ENCODE measurements around the gene LRP4.

The LRP4 gene

DNA sequence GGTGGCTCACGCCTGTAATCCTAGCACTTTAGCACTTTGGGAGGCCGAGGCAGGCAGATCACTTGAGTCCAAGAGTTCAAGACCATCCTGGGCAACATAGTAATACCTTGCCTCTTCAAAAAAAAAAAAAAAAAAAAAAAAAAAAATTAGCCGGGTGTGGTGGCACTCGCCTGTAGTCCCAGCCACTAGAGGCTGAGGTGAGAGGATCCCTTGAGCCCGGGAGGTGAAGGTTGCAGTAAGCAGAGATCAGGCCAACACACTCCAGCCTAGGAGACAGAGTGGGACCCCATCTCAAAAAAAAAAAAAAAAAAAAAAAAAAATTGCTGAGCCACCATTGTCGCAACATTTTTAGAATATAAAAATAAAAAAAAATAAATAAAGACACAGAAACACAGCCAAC, 79.8 kb downstream of the LRP4 start:
- no peak for DNase-seq

DNA sequence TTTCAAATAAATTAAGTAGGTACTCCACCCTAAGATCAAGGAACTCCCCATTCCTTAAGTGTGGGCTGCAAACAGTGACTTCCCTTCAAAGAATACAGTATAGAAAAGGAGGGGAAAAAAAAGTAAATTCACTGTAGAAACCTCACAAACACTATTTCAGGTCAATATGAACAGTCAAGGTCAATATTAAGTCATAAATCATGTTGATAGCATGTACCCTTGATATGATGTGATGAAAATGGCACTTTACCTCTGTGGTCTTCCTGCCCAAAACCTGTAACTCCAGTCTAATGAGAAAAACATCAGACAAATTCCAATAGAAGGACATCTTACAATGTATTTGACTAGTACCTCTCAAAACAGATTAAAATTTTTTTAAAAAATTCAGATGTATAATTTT, 80.5 kb downstream of the LRP4 start:
- DNase-seq: no peak

DNA sequence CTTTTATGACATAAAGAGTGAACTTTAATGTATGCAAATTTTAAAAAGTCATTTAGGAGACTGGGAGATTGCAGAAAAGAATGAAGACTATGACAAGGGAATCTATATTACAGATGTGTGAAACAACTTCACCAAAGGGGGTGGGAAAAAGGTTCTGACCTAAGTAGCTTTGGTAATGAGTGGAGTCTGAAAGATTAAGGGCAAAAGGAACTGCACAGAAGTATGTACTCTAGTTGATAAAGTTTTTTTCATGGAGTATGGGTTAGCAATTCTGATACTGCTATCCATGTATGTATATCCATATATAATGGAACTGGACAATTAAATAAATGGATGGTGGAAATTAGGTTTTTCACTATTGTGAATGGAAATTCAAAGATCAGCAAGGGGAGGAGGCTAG, 81.5 kb downstream of the LRP4 start:
- DNase-seq: no peak

DNA sequence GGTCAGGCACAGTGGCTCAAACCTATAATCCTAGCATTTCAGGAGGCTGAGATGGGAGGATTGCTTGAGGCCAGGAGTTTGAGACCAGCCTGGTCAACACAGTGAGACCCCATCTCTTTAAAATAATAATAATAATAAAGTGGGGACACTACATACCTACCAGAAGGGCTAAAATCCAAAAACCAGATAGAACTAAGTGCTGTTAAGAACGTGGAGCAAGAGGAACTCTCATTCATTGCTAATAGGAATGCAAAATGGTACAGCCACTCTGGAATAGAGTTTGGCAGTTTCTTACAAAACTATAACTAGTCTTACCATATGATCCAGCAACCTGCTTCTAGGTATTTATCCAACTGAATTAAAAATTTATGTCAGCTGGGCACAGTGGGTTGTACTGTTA, 81.9 kb downstream of the LRP4 start:
- no peak for DNase-seq

DNA sequence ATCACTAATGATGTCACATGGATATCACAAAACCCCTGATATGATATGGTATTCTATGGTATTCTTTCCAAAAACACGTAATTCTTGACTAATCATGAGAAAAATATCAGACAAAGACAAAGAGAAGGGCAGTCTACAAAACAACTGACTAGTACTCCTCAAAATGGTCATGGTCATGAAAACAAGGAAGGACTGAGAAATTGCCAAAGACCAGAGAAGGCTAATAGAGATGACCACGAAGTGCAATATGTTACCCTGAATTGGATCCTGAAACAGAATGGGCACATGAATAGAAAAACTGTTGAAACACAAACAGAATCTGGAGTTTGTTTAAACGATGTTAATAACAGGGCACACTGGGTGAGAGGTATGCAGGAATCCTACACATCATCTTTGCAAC, 82.5 kb downstream of the LRP4 start:
- DNase-seq: no peak

DNA sequence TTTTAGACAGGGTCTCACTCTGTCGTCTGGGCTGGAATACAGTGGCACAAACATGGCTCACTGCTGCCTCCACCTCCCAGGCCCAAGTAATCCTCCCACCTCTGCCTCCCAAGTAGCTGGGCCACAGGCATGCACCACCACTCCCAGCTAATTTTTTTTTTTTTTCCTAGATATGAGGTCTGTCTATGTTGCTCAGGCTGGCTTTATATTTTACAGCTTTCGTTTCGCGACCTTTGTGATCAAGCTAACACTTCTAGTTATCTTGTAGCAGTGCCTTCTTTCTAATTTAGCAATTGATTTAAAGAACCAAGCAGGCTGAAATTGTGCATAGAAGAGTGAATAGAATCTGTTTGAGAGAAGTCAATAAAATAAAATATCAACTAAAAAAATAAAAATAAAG, 83.5 kb downstream of the LRP4 start:
- no peak for DNase-seq

DNA sequence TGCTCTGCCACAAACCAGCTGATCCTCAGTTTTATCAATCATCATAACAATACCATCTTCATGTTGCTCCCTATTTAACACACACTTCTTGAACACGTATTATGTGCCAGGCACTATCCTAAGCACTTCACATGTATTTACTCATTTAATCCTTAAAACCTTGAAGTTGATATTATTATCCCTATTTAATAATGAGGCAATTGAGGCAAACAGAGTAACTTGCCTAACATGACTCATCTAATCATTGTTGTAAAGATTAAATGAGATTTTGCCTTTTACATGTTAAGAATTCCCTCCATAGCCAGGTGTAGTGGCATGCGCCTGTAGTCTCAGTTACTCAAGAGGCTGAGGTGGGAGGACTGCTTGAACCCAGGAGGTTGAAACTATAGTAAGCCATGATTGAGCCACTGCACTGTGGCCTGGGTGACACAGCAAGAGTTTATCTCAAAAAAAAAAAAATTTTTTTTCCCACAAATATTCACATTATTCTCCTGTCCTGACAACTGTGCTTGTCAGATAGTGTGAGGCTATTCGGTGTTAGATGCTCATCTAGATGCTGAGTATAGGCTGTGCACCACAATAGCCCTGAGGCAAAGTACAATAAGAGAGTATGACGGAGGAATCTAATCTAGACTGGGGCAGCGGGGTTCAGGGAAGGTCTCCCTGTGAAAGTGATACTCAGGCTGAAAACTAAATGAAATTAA, 85.7 kb downstream of the LRP4 start:
- DNase-seq: no peak

DNA sequence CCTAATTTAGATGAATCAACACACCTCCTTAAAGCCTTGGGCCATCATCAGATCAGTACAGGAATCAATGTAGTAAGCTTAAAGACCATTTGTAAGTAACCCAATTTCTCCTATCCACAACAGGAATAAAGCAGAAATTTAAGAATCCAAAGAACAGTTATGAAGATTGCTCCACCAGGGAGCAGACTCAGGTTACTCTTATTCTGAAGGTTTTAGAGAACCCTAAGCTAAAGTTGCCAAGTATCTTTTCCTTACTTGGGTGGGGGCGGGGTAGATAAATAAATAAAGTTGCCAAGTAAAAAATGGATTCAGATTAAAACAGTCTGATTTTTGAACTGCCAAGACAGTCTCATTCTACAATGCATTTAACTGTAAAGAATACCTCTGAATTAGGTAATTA, 90.4 kb downstream of the LRP4 start:
- DNase-seq: no peak

DNA sequence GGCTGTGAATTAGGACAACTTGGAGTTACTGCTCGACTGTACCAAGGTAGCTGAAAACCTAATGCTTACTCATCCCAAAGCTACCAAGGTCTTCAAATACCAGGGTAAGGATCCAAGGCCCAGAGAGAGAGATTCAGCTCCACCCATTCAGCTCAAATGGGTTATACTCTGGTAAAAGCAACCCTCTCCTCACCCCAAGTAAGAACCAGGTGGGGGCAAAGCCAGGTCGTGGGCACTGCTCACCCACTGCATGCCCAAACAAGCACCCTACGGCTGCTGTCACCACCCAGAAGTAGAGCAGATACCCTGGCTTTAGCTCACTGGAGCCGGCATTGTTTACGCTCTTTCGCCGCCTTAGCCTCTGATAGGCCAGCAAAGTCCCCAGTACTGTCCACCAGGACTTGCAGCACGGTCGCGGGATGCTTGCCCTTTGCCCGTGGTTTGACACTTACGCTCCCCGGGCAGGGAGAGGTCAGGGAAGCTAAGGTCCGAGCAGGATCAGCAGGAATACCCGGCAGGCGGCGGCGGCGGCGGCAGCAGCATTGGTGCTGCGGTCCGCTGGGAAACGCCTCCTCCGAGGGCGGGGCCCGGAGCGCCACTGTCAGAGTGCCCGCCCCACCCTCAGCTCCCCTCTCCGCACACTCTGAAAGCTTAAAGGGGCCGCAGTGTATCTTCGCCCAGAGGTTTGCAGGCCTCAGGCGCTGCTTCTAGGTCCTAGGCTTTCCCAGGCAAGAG, 91.9 kb downstream of the LRP4 start:
- DNase-seq: peak; percentile 59

DNA sequence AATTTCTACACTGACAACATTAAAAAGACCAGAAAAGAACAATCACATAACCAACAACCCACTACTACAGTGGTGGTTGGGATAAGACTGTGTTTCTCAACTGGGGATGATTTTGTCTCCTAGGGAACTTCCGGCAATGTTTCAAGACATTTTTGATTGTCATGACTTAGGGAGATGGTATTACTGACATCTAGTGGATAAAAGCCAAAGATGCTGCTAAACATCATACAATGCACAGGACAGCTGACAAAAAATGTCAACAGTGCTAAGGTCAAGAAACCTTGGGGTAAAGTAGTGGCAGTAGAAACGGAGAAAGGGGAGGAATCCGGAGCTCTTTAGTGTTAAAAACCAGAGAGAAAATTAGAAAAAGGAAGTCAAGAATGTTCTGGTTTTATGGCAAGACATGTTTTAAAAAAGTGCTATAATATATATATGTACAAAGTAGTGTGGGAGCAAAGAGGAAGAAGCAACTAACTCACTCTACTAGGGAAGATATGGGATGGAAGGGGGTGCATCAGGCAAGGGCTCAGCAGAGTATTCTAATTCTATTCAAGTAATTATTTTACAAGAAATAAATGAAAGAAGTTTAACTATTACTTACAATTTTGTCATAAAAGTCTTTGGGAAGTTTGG, 109.4 kb downstream of the LRP4 start:
- DNase-seq: no peak

All from activated effector memory CD4-positive, alpha-beta T cell treated with Interleukin-2 at 50 U/mL for 16 hours (primary cell).